ENCODE data around the gene PKMYT1.

The PKMYT1 gene

GRCh38 chr16:2982402-2982801, 2.2 kb upstream of the PKMYT1 start:
- H3K4me3 Mint-ChIP-seq: peak overlapping the region; percentile 19 to 78
- H3K27me3 Mint-ChIP-seq: peaks cover 5 to 9% of the 10 kb centered on the region in 2 donors
- DNase-seq (no peak), ATAC-seq (replicated peaks) (no peak)
- peaks cover 11 to 15% of the 10 kb centered on the region in 2 donors for H3K4me1 Mint-ChIP-seq (ENCODE audit: low read depth in 2 of 2)
- no peaks in the 10 kb centered on the region for H3K9me3 Mint-ChIP-seq
- H3K27ac Mint-ChIP-seq: no peak overlapping the region
- peaks cover 4% of the 10 kb centered on the region for H3K36me3 Mint-ChIP-seq (ENCODE audit: insufficient read depth)

GRCh38 chr16:2981899-2982250, 1.6 kb upstream of the PKMYT1 start:
- ATAC-seq (replicated peaks) (no peak), DNase-seq (no peak)
- no peaks in the 10 kb centered on the region for H3K9me3 Mint-ChIP-seq
- peak overlapping the region; percentile 84 to 88 for H3K27ac Mint-ChIP-seq
- H3K27me3 Mint-ChIP-seq: peaks cover 5 to 7% of the 10 kb centered on the region in 2 donors
- H3K36me3 Mint-ChIP-seq (ENCODE audit: insufficient read depth): peaks cover 4% of the 10 kb centered on the region
- H3K4me1 Mint-ChIP-seq (ENCODE audit: low read depth in 2 of 2): peaks cover 11 to 15% of the 10 kb centered on the region in 2 donors
- H3K4me3 Mint-ChIP-seq: peak overlapping the region; percentile 74 to 78

DNA sequence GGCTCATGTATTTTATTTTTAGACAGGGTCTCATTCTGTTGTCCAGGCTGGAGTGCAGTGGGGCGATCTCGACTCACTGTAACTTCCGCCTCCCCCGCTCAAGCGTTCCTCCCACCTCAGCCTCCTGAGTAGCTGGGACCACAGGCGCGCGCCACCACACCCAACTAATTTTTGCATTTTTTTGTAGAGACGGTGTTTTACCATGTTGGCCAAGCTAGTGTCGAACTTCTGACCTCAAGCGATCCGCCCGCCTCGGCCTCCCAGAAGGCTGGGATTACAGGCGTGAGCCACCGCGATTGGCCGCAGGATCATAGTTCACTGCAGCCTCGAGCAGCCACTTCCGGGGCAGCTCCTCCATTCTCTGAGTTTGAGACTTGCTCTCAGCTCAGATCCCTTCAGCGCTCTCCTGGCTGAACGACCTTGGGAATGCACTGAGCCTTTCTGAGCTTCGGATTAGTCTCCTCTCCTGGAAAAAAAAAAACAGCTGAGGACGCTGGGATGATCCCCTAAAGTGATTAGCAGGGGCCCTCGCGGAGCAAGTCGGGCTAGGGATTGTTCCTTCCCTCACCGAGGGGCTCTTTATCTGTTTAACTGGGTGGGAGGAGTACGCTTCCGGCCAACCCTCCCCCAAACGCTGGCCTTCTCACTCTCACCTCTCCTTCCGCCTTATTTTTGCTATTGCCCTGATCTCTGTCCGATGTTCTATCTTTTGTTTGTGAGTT, 1.1 kb upstream of the PKMYT1 start:
- peaks cover under 1 to 2% of the 10 kb centered on the region in 2 donors for H3K27me3 Mint-ChIP-seq
- ATAC-seq (replicated peaks): no peak
- DNase-seq: no peak
- peaks cover 4% of the 10 kb centered on the region for H3K36me3 Mint-ChIP-seq (ENCODE audit: insufficient read depth)
- H3K4me3 Mint-ChIP-seq: peak overlapping the region; percentile 74 to 78
- peak overlapping the region; percentile 84 to 88 for H3K27ac Mint-ChIP-seq
- no peaks in the 10 kb centered on the region for H3K9me3 Mint-ChIP-seq
- H3K4me1 Mint-ChIP-seq (ENCODE audit: low read depth in 2 of 2): peaks cover 11 to 15% of the 10 kb centered on the region in 2 donors

GRCh38 chr16:2979669-2980226, 498 bp downstream of the PKMYT1 start:
- ATAC-seq (replicated peaks) (no peak), DNase-seq (no peak)
- H3K27me3 Mint-ChIP-seq: no peaks in the 10 kb centered on the region
- H3K4me1 Mint-ChIP-seq (ENCODE audit: low read depth in 2 of 2): peaks cover 11 to 15% of the 10 kb centered on the region in 2 donors
- no peak overlapping the region for H3K27ac Mint-ChIP-seq
- H3K9me3 Mint-ChIP-seq: no peaks in the 10 kb centered on the region
- peaks cover 4% of the 10 kb centered on the region for H3K36me3 Mint-ChIP-seq (ENCODE audit: insufficient read depth)
- peak overlapping the region; percentile 74 to 78 for H3K4me3 Mint-ChIP-seq

- Mint-ChIP-seq H3K9me3 (no peaks in the 10 kb centered on the region), H3K36me3 (ENCODE audit: insufficient read depth) (peaks cover 4% of the 10 kb centered on the region), H3K4me1 (ENCODE audit: low read depth in 2 of 2) (peaks cover 8 to 11% of the 10 kb centered on the region in 2 donors), H3K4me3 (no peak overlapping the region), H3K27me3 (peaks cover 0 to 1% of the 10 kb centered on the region in 2 donors), H3K27ac (no peak overlapping the region)
- DNase-seq (no peak), ATAC-seq (replicated peaks) (no peak)
Observed at GRCh38 chr16:2977440-2977839, 2.8 kb downstream of the PKMYT1 start.

DNA sequence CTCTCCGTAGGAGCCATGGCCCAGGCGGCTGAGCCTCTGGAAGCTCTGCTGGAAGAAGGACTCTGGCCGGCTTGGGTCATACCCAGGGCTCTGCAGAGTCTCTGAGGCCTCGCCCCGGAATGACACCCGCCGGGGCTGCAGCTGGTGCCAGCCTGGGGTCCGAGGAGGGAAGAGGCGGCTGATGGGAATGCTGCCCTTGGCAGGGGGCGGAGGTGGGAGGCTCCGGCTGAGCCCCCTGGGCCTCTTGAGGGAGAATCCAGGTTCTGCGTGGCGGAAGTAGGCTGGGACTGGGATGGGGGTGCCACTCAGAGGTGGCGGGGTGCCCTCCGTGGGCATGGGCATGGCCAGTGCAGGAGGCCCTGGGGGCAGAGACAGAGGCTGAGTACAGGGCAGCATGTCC, 3.6 kb downstream of the PKMYT1 start:
- Mint-ChIP-seq H3K27ac (no peak overlapping the region), H3K36me3 (ENCODE audit: insufficient read depth) (peaks cover 4% of the 10 kb centered on the region), H3K4me1 (ENCODE audit: low read depth in 2 of 2) (peaks cover 5 to 10% of the 10 kb centered on the region in 2 donors), H3K4me3 (no peak overlapping the region), H3K27me3 (peaks cover 0 to 8% of the 10 kb centered on the region in 2 donors), H3K9me3 (no peaks in the 10 kb centered on the region)
- ATAC-seq (replicated peaks): no peak
- no peak for DNase-seq

DNA sequence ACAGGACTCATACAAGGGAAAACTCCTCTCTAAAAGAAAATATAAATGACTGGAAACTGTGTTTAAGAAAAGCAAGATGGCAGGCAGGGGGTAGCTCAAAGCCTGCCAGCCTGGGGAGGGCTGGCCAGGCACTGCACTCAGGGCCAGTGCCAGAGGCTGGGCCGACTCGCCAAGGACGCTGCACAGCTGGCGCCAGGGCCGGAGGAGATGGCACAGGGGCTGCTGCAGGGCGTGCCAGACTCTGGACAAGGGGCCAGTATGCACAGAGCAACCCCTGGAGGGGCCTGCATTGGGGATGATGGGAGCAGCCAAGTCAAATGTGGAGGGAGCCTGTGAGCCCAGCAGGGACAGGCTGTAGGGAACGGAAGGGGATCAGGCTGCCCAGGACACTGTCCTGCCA, 4.0 kb downstream of the PKMYT1 start:
- H3K4me1 Mint-ChIP-seq (ENCODE audit: low read depth in 2 of 2): peaks cover 2 to 8% of the 10 kb centered on the region in 2 donors

DNA sequence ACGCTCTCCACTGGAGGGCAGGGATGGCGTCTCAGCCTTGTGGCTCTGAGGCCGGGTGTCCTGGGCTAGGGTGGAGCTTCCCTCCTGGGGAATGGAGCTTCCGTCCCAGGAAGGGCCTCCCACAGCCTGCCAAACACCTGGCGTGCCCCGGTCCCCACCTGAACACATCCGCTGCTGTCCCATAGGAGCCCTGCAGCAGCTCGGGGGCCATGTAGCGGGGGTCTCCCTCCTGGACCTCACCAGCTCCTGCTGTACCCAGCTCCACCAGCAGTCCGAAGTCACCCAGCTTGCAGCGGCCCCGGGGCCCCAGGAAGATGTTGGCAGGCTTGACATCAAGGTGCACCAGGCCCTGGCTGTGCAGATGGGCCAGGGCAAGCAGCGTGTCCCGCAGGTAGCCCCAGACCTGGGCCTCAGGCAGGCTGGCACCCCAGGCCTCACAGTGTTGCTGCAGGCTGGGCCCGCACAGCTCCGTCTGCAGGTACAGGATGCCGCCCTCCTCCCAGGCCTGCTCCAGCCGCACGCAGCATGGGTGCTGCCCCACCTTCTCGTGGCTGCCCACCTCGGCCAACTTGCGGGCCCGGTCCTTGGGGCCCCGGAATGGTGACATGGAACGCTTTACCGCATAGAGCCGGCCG, 5.0 kb downstream of the PKMYT1 start:
- no peaks in the 10 kb centered on the region for H3K9me3 Mint-ChIP-seq
- no peak for DNase-seq
- ATAC-seq (replicated peaks): no peak
- peaks cover 0 to 16% of the 10 kb centered on the region in 2 donors for H3K27me3 Mint-ChIP-seq
- H3K36me3 Mint-ChIP-seq (ENCODE audit: insufficient read depth): peaks cover 4% of the 10 kb centered on the region
- H3K4me1 Mint-ChIP-seq (ENCODE audit: low read depth in 2 of 2): peaks cover 0 to 4% of the 10 kb centered on the region in 2 donors
- H3K4me3 Mint-ChIP-seq: no peak overlapping the region
- no peak overlapping the region for H3K27ac Mint-ChIP-seq

More for the DNA sequence above, 4.0 kb downstream of the PKMYT1 start:
- Mint-ChIP-seq H3K4me3 (no peak overlapping the region), H3K27ac (no peak overlapping the region), H3K27me3 (peaks cover 0 to 10% of the 10 kb centered on the region in 2 donors), H3K9me3 (no peaks in the 10 kb centered on the region), H3K36me3 (ENCODE audit: insufficient read depth) (peaks cover 4% of the 10 kb centered on the region)
- ATAC-seq (replicated peaks) (no peak), DNase-seq (no peak)

DNA sequence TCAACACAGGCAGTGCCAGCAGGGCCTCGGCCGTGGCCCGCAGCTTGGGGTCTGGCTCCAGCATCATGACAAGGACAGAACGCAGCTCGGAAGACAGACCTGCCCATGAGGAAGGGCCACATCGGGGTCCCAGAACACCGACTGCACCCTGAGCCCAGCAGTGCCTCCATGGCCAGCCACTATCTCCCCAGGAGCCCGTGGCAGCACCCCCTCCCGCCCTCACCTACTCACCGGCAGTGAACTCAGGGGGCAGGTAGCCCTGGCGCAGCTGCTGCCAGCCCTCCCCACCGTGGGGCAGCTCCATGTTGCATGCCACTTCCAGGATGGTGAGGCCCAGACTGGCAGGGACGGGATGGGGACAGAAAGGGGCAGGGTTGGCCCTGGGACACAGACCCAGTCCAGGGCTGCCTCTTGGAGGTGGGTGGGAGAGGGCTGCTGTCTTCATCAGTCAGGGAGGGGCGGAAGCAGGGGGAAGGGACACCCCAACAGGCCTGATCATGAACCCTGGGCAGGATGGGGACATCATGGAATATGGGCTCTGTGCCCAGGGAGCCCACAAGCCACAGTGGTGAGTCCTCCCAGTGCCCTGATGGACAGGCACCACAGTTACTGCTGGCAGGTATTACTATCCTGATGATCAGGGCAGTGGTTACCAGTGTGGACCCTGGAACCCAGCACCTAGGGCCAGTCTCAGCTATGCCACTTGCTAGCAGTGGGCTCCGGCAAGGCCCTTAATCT, 5.8 kb downstream of the PKMYT1 start:
- no peak overlapping the region for H3K4me3 Mint-ChIP-seq

DNA sequence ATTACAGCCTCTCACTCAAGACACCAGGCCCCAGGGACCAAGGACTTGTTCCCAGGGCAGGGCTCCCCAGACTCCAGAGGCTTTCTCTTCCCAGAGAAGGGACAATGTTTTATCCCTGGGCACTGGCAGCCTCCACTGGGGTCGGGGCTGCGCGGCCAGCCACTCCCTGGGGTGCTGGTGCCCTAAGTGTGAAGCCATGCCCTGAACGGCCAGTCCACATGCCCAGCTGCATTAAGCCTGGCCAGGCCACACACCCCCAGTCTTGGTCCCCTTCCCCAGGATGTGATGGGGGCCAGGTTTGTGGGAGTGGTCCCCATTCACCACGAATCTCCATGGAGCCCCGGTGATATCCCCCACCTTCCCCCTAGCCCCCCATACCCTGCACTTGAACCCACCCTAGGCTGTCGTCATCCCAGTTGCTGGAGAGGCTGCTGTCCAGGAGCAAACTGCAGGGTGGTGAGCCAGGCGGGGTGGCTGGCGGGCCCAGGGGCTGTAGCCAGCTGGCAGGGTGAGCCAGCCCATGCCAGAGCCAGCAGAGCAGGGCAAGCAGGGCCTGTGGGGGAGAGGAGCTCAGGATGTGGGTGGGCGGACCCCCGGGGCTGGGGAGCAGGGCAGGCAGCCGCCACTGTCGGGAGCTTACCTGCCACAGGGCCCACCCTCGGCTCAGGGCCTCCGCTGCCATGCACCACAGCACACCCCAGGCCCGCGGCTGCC, 6.5 kb downstream of the PKMYT1 start:
- Mint-ChIP-seq H3K4me1 (ENCODE audit: low read depth in 2 of 2) (peaks cover 0 to 3% of the 10 kb centered on the region in 2 donors), H3K27me3 (peaks cover 0 to 16% of the 10 kb centered on the region in 2 donors), H3K9me3 (no peaks in the 10 kb centered on the region), H3K27ac (no peak overlapping the region), H3K4me3 (no peak overlapping the region), H3K36me3 (ENCODE audit: insufficient read depth) (peaks cover 4% of the 10 kb centered on the region)
- DNase-seq (no peak), ATAC-seq (replicated peaks) (no peak)

More for the DNA sequence above, 5.8 kb downstream of the PKMYT1 start:
- Mint-ChIP-seq H3K36me3 (ENCODE audit: insufficient read depth) (peaks cover 4% of the 10 kb centered on the region), H3K4me1 (ENCODE audit: low read depth in 2 of 2) (peaks cover 0 to 2% of the 10 kb centered on the region in 2 donors), H3K27ac (no peak overlapping the region), H3K9me3 (no peaks in the 10 kb centered on the region), H3K27me3 (peaks cover 0 to 16% of the 10 kb centered on the region in 2 donors)
- no peak for DNase-seq
- no peak for ATAC-seq (replicated peaks)

DNA sequence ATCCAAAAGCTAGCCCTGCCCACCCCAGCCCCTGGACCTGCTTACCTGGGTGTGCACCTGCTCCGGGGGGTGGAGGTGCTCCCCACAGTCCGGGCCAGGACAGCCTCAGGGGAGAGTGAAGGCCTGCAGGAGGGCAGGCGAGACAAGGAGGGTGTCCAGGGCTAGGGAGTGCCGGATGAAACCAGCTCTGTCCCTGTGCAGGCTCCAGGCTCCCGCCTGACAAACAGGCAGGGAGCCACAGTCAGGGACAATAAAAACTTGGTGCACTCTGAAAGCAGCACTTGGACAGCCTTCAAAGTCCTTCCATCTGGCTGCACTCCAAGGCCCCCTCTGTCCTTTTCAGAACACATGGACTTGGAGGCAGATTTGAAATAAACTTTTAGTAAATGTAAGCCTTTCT, 7.2 kb downstream of the PKMYT1 start:
- no peak for ATAC-seq (replicated peaks)
- Mint-ChIP-seq H3K27ac (no peak overlapping the region), H3K9me3 (no peaks in the 10 kb centered on the region), H3K36me3 (ENCODE audit: insufficient read depth) (peaks cover 4% of the 10 kb centered on the region), H3K4me1 (ENCODE audit: low read depth in 2 of 2) (peaks cover 2 to 10% of the 10 kb centered on the region in 2 donors), H3K27me3 (peaks cover 5 to 22% of the 10 kb centered on the region in 2 donors), H3K4me3 (no peak overlapping the region)
- no peak for DNase-seq

DNA sequence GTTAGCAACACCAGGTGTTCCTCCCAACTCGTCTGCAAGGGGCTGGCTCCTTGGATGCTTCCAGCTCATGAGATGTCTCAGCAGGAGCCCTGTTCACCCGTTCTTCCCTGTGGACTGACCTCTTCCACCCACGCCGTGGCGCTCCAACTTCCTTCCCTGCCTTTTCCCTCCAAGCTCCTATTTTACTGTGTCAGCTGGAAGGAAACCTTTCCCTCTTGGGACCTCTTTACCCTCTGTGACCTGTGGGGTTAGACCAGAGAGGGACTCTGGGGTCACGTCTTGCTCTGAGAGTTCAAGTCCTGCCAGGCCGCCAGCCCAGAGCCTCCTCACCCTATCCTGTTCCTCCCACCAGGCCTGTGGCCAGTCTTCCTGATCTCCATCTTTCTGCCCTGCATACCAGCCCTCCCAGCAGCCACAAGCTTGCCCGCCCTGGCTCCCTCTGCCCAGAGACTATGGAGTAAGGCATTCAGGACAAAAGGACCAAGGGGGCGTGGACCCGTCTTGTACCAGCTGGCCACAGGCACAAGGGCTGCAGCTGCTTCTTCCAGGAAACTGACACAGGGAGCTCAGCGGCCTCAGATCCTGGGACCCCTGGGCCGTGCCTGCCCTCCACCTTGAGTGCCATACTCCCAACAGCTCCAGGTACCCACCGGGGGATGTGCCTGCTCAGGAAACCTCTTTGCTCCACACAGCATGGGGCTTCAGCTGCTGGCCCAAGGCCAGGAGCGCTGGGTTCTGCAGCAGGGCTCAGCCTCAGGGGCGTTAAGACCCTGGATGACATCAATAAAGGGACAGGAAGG, 8.1 kb downstream of the PKMYT1 start:
- peaks cover 5 to 13% of the 10 kb centered on the region in 2 donors for H3K4me1 Mint-ChIP-seq (ENCODE audit: low read depth in 2 of 2)
- ATAC-seq (replicated peaks): no peak
- no peak for DNase-seq
- peaks cover 4% of the 10 kb centered on the region for H3K36me3 Mint-ChIP-seq (ENCODE audit: insufficient read depth)
- H3K9me3 Mint-ChIP-seq: no peaks in the 10 kb centered on the region
- H3K27ac Mint-ChIP-seq: no peak overlapping the region
- peak overlapping the region in 1 of 2 donors; percentile 46 for H3K4me3 Mint-ChIP-seq
- peaks cover 9 to 29% of the 10 kb centered on the region in 2 donors for H3K27me3 Mint-ChIP-seq

All from effector memory CD8-positive, alpha-beta T cell (primary cell).